Left forelimb (tissue), 1 donor: Measurements from ENCODE around the gene IGSF21.
"Not testable (repeated sequence)": the region's sequence is repeated elsewhere in the genome, so short reads cannot be mapped to it uniquely, and the experiment has no call there.

Experiments used
- DNase-seq: peaks from one replicate; pipeline ENCODE4 v3.0.0-alpha.2; 2018; ENCODE audit warnings: low spot score

Gene IGSF21

DNA sequence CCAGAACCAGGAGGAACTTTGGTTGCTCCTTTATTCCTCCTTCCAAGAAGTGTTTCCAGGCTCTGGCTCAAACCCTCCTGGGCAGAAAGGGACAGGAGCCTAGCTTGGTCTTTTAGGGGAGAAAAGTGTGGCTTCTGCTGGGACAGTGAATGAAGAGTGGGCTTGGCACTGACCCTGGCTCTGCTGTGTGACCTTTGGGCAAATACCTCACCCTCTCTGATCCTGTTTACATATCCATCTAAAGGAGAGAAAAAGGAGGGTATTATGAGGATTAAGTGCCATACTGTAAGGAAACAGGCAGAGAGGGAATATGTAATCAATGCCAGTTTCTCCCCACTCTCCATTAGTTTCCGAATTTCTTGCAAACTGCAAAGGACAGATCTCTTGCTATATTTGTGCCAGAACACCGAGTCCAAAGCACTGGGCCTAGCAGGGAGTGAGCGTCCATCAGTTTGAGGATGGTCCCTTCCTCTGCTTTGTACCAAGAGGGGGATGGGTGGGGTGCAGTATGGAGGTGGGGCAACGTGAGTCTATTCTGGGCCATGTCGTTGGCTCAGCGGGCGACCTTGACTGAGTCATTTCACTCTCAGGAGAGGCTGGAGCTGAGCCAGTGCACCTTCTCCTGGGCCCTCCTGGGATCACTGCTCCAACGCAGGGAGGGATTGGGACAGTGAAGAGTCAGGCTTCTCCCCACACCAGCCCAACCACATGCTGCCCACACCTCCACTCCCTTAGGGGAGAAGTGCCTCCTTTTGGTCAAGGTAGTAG is 38.4 kb downstream of the IGSF21 start:
- no peak for DNase-seq

- no peak for DNase-seq
Observed at GRCh38 chr1:18146886-18147285, 39.3 kb downstream of the IGSF21 start.

DNA sequence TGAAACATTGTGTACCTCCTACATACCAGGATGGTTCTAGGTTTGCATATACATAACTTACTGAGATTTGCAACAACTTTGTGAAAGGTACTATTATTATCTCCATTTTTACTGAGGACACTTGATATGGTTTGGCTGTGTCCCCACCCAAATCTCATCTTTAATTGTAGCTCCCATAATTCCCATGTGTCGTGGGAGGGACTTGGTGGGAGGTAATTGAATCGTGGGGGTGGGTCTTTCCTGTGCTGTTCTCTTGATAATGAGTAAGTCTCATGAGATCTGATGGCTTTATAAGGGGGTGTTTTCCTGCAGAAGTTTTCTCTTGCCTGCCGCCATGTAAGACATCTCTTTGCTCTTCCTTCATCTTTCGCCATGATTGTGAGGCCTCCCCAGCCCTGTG is 40.1 kb downstream of the IGSF21 start:
- no peak for DNase-seq

DNA sequence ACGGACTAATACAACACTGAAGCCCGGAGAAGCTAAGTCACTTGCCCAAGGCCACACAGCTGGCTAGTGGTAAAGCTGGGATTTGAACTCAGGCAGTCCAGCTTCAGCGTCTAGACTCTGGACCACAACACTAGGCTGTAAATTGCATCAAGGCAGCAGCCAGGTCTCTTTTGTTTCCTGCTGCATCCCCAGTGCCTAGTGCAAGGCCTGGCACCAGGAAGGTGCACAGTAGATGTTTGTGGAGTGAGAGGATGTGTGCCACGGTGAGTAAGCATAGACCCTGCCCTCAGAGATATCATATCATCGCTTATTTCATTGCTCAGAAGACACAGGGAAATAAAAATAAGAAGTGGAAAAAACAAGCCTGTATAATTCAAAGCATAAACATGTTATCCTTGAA is 40.9 kb downstream of the IGSF21 start:
- DNase-seq: no peak

GRCh38 chr1:18149027-18149641 is 41.5 kb downstream of the IGSF21 start:
- no peak for DNase-seq

GRCh38 chr1:18151436-18152122 is 44.0 kb downstream of the IGSF21 start:
- no peak for DNase-seq

DNA sequence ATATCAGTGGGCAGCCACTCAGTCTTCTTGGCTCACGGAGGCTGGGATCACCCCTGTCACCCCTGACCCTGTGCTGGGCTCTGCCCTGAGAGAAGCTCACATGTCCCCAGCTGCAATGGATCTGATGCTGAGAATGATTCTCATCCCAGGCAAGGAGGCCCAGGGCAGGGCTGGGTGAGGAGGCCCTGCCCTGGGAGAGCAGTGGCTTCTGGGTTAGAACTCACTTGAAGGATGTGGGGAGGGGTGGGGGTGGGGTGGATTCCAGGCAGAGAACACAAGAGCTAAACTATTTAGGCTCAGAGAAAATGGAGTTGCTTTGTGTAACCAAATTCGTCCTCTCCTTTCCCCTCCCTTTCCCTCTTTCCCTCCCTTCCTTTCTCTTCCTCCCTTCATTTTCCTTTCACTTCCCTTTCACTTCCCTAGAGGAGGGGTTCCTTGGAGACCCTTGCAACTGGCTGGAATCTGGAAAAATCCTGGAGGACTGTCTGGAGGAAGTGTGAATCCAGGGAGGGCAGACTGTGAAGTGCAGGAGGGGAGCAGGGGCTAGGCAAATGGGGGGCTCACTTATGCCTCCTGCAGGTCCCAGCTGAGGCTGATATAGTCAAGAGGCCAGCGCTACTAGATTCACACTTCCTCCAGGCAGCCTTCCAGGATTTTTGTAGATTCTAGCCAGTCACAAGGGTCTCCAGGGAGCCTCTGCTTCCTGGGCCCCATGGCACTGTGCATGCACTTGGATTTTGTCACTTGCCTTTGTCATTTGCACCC is 47.0 kb downstream of the IGSF21 start:
- DNase-seq: no peak

GRCh38 chr1:18155881-18156385 is 48.3 kb downstream of the IGSF21 start:
- no peak for DNase-seq

DNA sequence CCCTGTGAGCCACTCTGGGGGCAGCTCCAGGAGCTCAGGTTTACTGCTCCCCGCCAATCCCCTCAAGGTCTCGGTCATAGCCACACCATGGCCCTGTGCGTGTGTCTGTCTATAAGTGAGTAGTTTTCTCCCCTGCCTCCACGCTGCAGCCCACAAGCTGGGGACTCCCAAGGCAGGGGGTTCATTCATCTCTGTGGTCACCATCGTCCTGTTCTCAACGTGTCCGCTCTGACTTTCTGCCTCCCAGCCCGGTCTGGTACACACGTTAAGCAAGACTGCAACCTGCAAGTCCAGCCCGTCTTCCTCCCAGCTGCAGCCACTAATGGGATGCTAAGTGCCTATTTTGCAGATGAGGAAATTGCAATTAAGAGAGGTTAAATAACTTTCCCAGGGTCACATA is 49.8 kb downstream of the IGSF21 start:
- DNase-seq: no peak

GRCh38 chr1:18157968-18158367 is 50.4 kb downstream of the IGSF21 start:
- no peak for DNase-seq

- DNase-seq: no peak
Observed at GRCh38 chr1:18158714-18159113, 51.1 kb downstream of the IGSF21 start.

DNA sequence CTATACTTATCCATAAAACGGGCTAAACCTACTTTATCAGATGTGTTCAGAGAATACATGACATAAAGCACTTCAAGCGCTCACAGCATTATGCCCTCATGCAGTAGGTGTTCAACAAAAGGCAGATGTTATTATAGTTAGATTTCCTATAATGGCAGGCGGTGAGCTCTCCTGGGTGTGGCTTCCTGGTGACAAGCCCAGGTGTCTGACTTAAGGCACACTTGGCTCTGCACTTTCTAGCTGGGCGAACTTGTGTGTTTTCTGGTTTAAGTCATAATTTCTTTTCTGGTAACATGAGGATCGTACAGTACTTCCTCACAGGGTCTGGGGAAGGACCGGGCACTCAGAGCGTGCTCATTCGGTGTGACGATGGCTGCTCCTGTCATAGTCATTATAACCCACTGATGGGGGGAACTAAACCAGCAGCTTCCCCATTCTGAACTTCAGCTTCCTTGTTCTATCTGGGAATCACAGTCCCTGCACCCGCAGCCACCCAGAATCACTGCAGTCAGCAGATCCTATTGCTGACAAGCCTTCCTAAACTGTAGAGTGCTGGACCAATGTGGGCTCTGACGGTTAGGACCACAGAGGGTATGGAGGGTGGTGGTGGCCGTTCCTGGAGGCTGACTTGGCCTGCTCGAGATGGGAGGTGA is 52.8 kb downstream of the IGSF21 start:
- no peak for DNase-seq

DNA sequence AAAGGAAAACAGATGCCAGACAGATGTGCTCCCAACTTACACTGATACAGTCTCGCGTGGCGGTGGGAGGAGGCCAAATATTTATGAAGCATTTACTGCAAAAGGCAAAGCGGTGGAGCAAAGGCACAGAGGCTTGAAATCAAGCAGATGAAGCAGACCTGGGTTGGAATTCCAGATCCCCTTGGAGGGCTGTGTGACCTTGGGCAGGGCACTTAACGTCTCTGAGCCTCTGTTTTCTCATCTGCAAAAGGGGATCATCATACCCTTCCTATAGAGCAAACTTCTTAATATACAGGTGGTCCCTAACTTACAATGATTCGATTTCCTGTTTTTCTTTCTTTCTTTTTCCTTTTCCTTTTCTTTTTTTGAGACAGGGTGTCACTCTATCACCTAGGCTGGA is 54.1 kb downstream of the IGSF21 start:
- no peak for DNase-seq

- not testable (repeated sequence) for DNase-seq
Observed at GRCh38 chr1:18165640-18166039, 58.0 kb downstream of the IGSF21 start.

- DNase-seq: no peak
Observed at GRCh38 chr1:18166341-18166740, 58.7 kb downstream of the IGSF21 start.

GRCh38 chr1:18166929-18167328 is 59.3 kb downstream of the IGSF21 start:
- DNase-seq: no peak

DNA sequence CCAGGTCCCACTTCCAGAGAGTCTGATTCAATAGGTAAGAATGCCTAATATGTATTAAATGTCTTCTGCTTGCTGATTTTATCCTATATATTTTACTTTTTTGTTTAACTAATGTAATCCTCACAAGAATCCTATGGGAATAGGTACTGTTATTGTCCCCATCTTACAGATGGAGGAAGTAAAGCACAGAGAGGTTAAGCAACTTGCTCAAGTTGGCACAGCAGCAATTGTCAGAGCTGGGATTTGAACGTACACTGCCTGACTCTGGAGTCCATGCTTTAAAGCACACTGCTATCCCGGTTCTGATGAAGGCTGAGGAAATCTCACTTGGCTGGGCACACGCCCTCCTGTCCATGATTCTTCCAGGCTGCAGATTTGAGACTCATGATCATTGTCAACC is 62.8 kb downstream of the IGSF21 start:
- no peak for DNase-seq

DNA sequence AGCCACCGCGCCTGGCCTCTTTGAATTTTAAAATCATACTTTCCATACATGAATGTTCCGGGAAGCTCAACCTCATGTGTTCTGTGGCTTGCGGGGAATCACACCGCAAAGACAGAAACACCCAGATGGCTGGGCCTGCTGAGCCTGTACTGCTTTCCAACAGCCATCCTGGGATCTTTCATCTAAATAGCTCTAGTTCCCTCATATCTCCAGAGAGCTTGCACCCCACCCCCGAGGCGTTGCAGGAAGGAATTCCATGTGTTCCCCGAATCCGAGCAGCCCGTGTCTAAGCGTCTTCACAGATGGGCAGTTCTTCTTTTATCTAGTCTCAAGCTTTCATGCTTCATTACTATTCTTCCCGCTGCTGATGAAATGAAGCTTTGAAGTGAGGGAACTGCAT is 66.4 kb downstream of the IGSF21 start:
- no peak for DNase-seq

DNA sequence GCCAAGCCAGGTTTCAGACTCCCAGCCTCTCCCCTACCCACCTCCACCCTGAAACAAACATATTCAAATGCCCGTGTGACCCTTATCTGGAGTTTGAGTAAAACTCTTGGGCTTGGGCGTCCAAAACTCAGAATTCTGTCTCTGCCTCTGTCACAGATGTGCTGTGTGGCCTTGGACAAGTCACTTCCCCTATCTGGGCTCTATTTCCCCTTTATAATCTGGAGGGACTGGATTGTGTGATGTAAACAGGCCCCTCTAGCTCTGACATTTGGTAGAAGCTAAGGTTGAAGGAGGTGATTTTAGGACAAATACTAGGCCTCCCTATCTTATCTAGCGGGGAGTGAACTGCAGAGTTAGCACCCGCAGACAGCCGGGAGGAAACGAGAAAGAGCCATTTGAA is 67.5 kb downstream of the IGSF21 start:
- DNase-seq: no peak

DNA sequence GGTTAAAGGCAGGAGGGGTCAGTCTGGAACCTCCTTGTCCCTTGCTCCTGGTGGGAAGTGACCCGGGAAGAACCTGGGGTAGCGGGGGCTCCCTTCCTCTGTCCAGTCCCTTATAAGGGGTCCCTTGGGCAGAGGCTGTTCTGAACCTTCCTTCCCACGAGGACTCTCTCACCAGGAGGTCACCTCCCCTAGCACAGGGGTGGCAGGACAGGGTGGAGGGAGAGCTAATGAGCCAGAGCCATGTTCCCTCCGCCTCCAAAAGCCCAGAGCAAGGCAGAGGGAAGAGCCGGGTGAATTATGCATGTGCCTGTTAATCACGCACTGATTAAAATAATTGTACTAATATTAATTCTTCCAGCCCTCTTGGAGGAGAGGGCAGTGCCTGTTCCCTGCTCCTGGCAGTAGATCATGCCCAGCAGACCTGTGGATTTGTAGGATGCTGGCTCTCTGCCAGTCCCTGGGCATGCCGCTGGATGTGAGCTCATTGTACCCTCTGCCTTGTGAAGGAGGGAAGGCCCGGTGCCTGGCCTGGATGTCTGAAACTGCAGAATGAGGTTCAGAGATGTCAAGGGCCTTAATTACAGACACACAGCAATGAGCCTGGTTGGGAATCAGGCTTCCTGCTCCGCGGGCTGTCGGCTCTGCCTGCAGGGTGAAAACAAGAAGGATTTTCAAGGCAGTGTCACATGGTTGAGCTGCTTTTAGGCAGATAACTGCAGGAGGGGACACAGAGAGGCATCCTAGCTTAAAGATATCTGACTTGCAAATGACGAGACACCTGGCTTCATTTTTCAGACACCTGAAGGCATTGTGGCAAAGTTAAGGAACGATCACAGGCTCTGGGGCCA is 68.2 kb downstream of the IGSF21 start:
- DNase-seq: no peak

DNA sequence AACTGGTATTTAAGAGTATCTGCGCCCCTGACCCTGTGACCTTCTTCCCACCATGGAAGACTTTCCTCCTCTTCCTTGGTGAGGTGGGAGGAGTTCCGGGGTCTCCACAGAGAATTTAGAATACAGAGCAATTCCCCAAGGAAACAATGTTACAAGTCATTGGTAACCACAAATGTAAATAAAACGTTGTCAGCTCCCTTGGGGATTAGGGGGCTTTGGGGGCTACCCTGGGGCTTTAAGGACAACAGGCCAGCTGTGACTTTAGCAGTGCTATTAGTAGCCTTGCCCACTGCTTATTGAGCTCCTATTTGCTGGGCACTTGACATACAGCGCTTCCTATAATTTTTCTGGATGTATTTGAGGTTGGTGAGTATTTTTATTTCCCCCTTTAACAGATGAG is 69.0 kb downstream of the IGSF21 start:
- no peak for DNase-seq
